ENCODE results near the gene APCDD1L.
"Not testable (repeated sequence)": the region's sequence is repeated elsewhere in the genome, so short reads cannot be mapped to it uniquely, and the experiment has no call there.

Gene APCDD1L

GRCh38 chr20:58544286-58544685, 29.1 kb upstream of the APCDD1L start:
- Histone ChIP-seq H3K9me3 (ENCODE audit: insufficient read depth, low read length) (no peaks in the 10 kb centered on the region), H4K20me1 (ENCODE audit: low read depth, low read length) (no peaks in the 10 kb centered on the region), H3K4me3 (ENCODE audit: insufficient read depth, low read length, poor library complexity, severe bottlenecking) (no peak overlapping the region), H3K79me2 (ENCODE audit: insufficient read depth, low read length) (no peaks in the 10 kb centered on the region), H3K9ac (ENCODE audit: low read length) (no peak overlapping the region), H3K27ac (ENCODE audit: low read depth, low read length) (no peak overlapping the region), H3K4me2 (ENCODE audit: low read depth, low read length, poor library complexity, severe bottlenecking) (no peak overlapping the region), H3F3A (ENCODE audit: insufficient read depth) (no peaks in the 10 kb centered on the region), H3K27me3 (ENCODE audit: low read length) (no peaks in the 10 kb centered on the region), H3K36me3 (ENCODE audit: low read length) (no peaks in the 10 kb centered on the region), H3K9me2 (replicated peaks; ENCODE audit: insufficient read depth, low read length) (no peaks in the 10 kb centered on the region), H2AFZ (ENCODE audit: low read depth, low read length, severe bottlenecking) (no peak overlapping the region)
- TF ChIP-seq EZH2phosphoT487 (conservative IDR thresholded peaks at IDR 0.05; ENCODE audit: low read length) (no peak), CTCF (IDR thresholded peaks at IDR 0.05; ENCODE audit: insufficient read depth, low read length, poor library complexity, severe bottlenecking) (no peak)

GRCh38 chr20:58543274-58543673, 28.1 kb upstream of the APCDD1L start:
- Histone ChIP-seq H3K4me2 (ENCODE audit: low read depth, low read length, poor library complexity, severe bottlenecking) (no peak overlapping the region), H3K36me3 (ENCODE audit: low read length) (no peaks in the 10 kb centered on the region), H3K9me2 (replicated peaks; ENCODE audit: insufficient read depth, low read length) (no peaks in the 10 kb centered on the region), H3K27me3 (ENCODE audit: low read length) (no peaks in the 10 kb centered on the region), H3K79me2 (ENCODE audit: insufficient read depth, low read length) (no peaks in the 10 kb centered on the region), H3K27ac (ENCODE audit: low read depth, low read length) (no peak overlapping the region), H3F3A (ENCODE audit: insufficient read depth) (no peaks in the 10 kb centered on the region), H3K4me3 (ENCODE audit: insufficient read depth, low read length, poor library complexity, severe bottlenecking) (no peak overlapping the region), H3K9ac (ENCODE audit: low read length) (no peak overlapping the region), H2AFZ (ENCODE audit: low read depth, low read length, severe bottlenecking) (no peak overlapping the region), H3K9me3 (ENCODE audit: insufficient read depth, low read length) (no peaks in the 10 kb centered on the region), H4K20me1 (ENCODE audit: low read depth, low read length) (no peaks in the 10 kb centered on the region)
- TF ChIP-seq EZH2phosphoT487 (conservative IDR thresholded peaks at IDR 0.05; ENCODE audit: low read length), result no peak
- TF ChIP-seq CTCF (IDR thresholded peaks at IDR 0.05; ENCODE audit: insufficient read depth, low read length, poor library complexity, severe bottlenecking), result no peak

GRCh38 chr20:58542411-58543095, 27.4 kb upstream of the APCDD1L start:
- Histone ChIP-seq H3K4me3 (ENCODE audit: insufficient read depth, low read length, poor library complexity, severe bottlenecking) (no peak overlapping the region), H3K27ac (ENCODE audit: low read depth, low read length) (no peak overlapping the region), H3F3A (ENCODE audit: insufficient read depth) (no peaks in the 10 kb centered on the region), H3K27me3 (ENCODE audit: low read length) (no peaks in the 10 kb centered on the region), H3K9me2 (replicated peaks; ENCODE audit: insufficient read depth, low read length) (no peaks in the 10 kb centered on the region), H3K4me2 (ENCODE audit: low read depth, low read length, poor library complexity, severe bottlenecking) (no peak overlapping the region), H3K36me3 (ENCODE audit: low read length) (no peaks in the 10 kb centered on the region), H4K20me1 (ENCODE audit: low read depth, low read length) (no peaks in the 10 kb centered on the region), H2AFZ (ENCODE audit: low read depth, low read length, severe bottlenecking) (no peak overlapping the region), H3K9me3 (ENCODE audit: insufficient read depth, low read length) (no peaks in the 10 kb centered on the region), H3K9ac (ENCODE audit: low read length) (no peak overlapping the region), H3K79me2 (ENCODE audit: insufficient read depth, low read length) (no peaks in the 10 kb centered on the region)
- TF ChIP-seq CTCF (IDR thresholded peaks at IDR 0.05; ENCODE audit: insufficient read depth, low read length, poor library complexity, severe bottlenecking) (no peak), EZH2phosphoT487 (conservative IDR thresholded peaks at IDR 0.05; ENCODE audit: low read length) (no peak)

- not testable (repeated sequence) for H3K9me2 ChIP-seq (replicated peaks; ENCODE audit: insufficient read depth, low read length); H3K36me3 ChIP-seq (ENCODE audit: low read length); H3K79me2 ChIP-seq (ENCODE audit: insufficient read depth, low read length); H3K9me3 ChIP-seq (ENCODE audit: insufficient read depth, low read length); H4K20me1 ChIP-seq (ENCODE audit: low read depth, low read length); H3K27ac ChIP-seq (ENCODE audit: low read depth, low read length); H3K9ac ChIP-seq (ENCODE audit: low read length); H3K27me3 ChIP-seq (ENCODE audit: low read length); H3K4me3 ChIP-seq (ENCODE audit: insufficient read depth, low read length, poor library complexity, severe bottlenecking); H3K4me2 ChIP-seq (ENCODE audit: low read depth, low read length, poor library complexity, severe bottlenecking); H3F3A ChIP-seq (ENCODE audit: insufficient read depth); H2AFZ ChIP-seq (ENCODE audit: low read depth, low read length, severe bottlenecking)
These were observed 26.8 kb upstream of the APCDD1L start for GRCh38 chr20:58542034-58542410.
